ENCODE results near the gene IGF2BP3. TPM values are rescaled to one million over a fixed set of nuclear protein-coding genes. Genes with fewer than 3 reads are reported as not detected.
"Not testable (repeated sequence)": the region's sequence is repeated elsewhere in the genome, so short reads cannot be mapped to it uniquely, and the experiment has no call there.

IGF2BP3 gene
- total RNA-seq (1.5 and 4.3 TPM in 2 replicates), polyA plus RNA-seq (11.2 and 21.6 TPM in 2 replicates), polyA minus RNA-seq (ENCODE audit: low replicate concordance) (7.8 and 23.9 TPM in 2 replicates)
- polyA plus RNA-seq (2012) = 5.8 and 11.6 TPM in 2 replicates

DNA sequence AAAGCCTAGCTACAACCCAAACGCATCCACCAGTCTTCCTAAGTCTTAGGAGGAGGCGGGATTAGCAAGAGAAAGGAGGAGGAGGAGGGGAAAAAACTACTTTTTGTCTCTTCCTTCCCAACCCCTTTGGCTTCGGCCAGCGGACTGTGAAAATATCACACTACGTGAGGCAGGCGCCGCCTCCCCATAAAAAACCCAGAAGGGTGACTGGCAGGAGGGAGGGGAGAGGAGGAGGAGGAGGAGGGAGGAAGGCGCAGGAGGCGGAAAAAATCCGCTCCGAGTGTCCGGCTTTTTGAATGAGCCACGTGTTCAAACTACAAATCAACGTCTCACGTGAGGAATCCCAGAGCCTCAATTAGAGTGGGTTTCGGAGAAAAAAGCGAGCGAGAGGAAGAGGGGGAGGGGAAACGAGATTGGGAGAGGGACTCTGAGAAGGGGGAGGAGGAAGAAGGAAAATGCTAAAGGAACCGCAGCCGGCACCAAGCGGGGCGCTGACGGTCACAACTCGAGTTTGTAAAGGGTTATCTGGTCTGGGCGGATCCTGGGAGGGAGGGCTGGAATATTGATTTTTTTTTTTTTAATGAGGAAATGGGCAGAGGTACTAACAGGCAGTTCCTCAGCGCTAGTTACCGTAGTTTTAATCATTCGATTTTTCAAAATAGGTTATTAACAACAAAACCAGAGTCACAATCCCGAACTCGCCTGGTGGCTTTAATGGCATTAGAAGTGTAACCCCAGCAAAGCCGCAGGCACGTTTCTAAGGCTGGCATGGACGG lies at the start of gene IGF2BP3:
TSS of gene IGF2BP3 (minus strand) at position 162 of the 776 bp plus-strand sequence. CDS start 381 bp downstream, outside the sequence.
- Histone ChIP-seq H3K9ac (ENCODE audit: insufficient read depth, low read length) (peak within 1 kb of the TSS; percentile 64), H3K4me1 (ENCODE audit: control insufficient read depth, extremely low read depth, insufficient read depth, low read length) (peaks cover 2% of the 10 kb centered on the region)
- TF ChIP-seq, protein P1, sequence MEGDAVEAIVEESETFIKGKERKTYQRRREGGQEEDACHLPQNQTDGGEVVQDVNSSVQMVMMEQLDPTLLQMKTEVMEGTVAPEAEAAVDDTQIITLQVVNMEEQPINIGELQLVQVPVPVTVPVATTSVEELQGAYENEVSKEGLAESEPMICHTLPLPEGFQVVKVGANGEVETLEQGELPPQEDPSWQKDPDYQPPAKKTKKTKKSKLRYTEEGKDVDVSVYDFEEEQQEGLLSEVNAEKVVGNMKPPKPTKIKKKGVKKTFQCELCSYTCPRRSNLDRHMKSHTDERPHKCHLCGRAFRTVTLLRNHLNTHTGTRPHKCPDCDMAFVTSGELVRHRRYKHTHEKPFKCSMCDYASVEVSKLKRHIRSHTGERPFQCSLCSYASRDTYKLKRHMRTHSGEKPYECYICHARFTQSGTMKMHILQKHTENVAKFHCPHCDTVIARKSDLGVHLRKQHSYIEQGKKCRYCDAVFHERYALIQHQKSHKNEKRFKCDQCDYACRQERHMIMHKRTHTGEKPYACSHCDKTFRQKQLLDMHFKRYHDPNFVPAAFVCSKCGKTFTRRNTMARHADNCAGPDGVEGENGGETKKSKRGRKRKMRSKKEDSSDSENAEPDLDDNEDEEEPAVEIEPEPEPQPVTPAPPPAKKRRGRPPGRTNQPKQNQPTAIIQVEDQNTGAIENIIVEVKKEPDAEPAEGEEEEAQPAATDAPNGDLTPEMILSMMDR (conservative IDR thresholded peaks at IDR 0.05 in 1 of 2, IDR thresholded peaks at IDR 0.05 in 1 of 2; ENCODE audit: low read depth in 1 of 2, low read length in 2 of 2) = no peak
- TF ChIP-seq EZH2 (IDR thresholded peaks at IDR 0.05; ENCODE audit: low read length, missing control alignments) = peak; percentile 65

DNA sequence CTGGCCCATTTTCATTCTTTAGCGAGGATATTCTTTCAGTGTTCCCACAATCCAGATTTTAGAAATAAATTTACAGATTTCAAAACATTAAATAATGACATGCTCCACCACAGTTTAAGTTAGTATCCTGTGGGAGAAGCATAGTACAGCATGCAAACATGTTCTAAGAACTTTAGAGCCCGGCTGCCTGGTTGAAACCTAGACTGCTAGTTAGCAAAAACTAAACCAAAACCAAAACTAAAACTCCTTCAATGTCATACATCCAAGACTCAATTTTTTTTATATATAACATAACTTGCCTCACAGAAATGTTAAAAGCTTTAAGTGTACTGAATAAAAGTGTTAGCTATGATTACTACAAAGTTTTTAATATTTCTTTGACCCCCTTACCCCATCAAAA lies 44.5 kb upstream of the IGF2BP3 start:
- Histone ChIP-seq H3K9me3 (ENCODE audit: control insufficient read depth, insufficient read depth, low read depth, low read length) (no peaks in the 10 kb centered on the region), H2AFZ (ENCODE audit: low read length) (no peak overlapping the region), H3K4me3 (replicated peaks in 1 of 4; ENCODE audit: control extremely low read depth in 1 of 4, insufficient read depth in 1 of 4, low read depth in 3 of 4, low read length in 4 of 4) (no peak overlapping the region), H3K4me2 (ENCODE audit: extremely low read depth, insufficient read depth, low read length) (no peak overlapping the region), H3K27me3 (ENCODE audit: control insufficient read depth, insufficient read depth, low read length) (no peaks in the 10 kb centered on the region), H3K4me1 (ENCODE audit: control insufficient read depth, extremely low read depth, insufficient read depth, low read length) (no peaks in the 10 kb centered on the region), H3K36me3 (ENCODE audit: control insufficient read depth, insufficient read depth, low read length) (peaks cover 17% of the 10 kb centered on the region), H3K27ac (ENCODE audit: insufficient read depth, low read length) (no peak overlapping the region), H3K9ac (ENCODE audit: insufficient read depth, low read length) (no peak overlapping the region), H3K79me2 (ENCODE audit: control insufficient read depth, insufficient read depth, low read length) (peaks cover 22% of the 10 kb centered on the region), H4K20me1 (ENCODE audit: control insufficient read depth, extremely low read depth, insufficient read depth, low read length) (no peaks in the 10 kb centered on the region)
- DNase-seq (ENCODE audit: low read depth in 2 of 2) = no peak
- TF ChIP-seq, protein P1 (conservative IDR thresholded peaks at IDR 0.05 in 1 of 2, IDR thresholded peaks at IDR 0.05 in 1 of 2; ENCODE audit: low read depth in 1 of 2, low read length in 2 of 2) = no peak
- TF ChIP-seq EZH2 (IDR thresholded peaks at IDR 0.05; ENCODE audit: low read length, missing control alignments) = no peak

More for the DNA sequence above, at the start of gene IGF2BP3:
- H2AFZ ChIP-seq (ENCODE audit: low read length) = peak within 1 kb of the TSS; percentile 38
- peak within 1 kb of the TSS; percentile 65 for H3K27ac ChIP-seq (ENCODE audit: insufficient read depth, low read length)
- peak within 1 kb of the TSS; percentile 53 to 80 (median 56) for H3K4me3 ChIP-seq (replicated peaks in 1 of 4; ENCODE audit: control extremely low read depth in 1 of 4, insufficient read depth in 1 of 4, low read depth in 3 of 4, low read length in 4 of 4)
- peak within 1 kb of the TSS; percentile 85 for H3K4me2 ChIP-seq (ENCODE audit: extremely low read depth, insufficient read depth, low read length)
- H4K20me1 ChIP-seq (ENCODE audit: control insufficient read depth, extremely low read depth, insufficient read depth, low read length) = no peaks in the 10 kb centered on the region
- no peaks in the 10 kb centered on the region for H3K36me3 ChIP-seq (ENCODE audit: control insufficient read depth, insufficient read depth, low read length)
- peak; percentile 95 to 98 for DNase-seq (ENCODE audit: low read depth in 2 of 2)
- peaks cover 10% of the 10 kb centered on the region for H3K79me2 ChIP-seq (ENCODE audit: control insufficient read depth, insufficient read depth, low read length)
- peaks cover 35% of the 10 kb centered on the region for H3K27me3 ChIP-seq (ENCODE audit: control insufficient read depth, insufficient read depth, low read length)
- no peaks in the 10 kb centered on the region for H3K9me3 ChIP-seq (ENCODE audit: control insufficient read depth, insufficient read depth, low read depth, low read length)

DNA sequence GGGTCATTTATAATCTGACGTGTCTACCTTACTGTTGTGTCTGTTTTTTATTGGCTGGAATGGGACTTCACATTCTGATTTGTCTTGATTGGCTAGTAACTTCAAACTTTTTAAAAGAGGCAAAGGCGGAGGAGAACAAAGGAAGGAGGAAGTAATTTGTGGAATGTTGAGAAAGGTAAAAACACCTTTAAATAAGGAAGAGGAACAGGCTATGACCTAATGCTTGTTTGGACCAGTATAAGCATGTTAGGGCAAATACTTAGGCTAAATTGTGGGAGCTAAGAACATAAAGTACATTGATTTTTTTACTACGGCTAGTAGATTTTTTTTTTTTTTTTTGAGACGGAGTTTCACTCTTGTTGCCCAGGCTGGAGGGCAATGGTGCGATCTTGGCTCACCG lies 43.5 kb upstream of the IGF2BP3 start:
- not testable (repeated sequence) for H3K4me1 ChIP-seq (ENCODE audit: control insufficient read depth, extremely low read depth, insufficient read depth, low read length); H3K4me3 ChIP-seq (replicated peaks in 1 of 4; ENCODE audit: control extremely low read depth in 1 of 4, insufficient read depth in 1 of 4, low read depth in 3 of 4, low read length in 4 of 4); H4K20me1 ChIP-seq (ENCODE audit: control insufficient read depth, extremely low read depth, insufficient read depth, low read length); H3K4me2 ChIP-seq (ENCODE audit: extremely low read depth, insufficient read depth, low read length); H3K27me3 ChIP-seq (ENCODE audit: control insufficient read depth, insufficient read depth, low read length); H3K9me3 ChIP-seq (ENCODE audit: control insufficient read depth, insufficient read depth, low read depth, low read length); H2AFZ ChIP-seq (ENCODE audit: low read length); H3K9ac ChIP-seq (ENCODE audit: insufficient read depth, low read length); DNase-seq (ENCODE audit: low read depth in 2 of 2); H3K27ac ChIP-seq (ENCODE audit: insufficient read depth, low read length)
- peaks cover 15% of the 10 kb centered on the region for H3K79me2 ChIP-seq (ENCODE audit: control insufficient read depth, insufficient read depth, low read length)
- H3K36me3 ChIP-seq (ENCODE audit: control insufficient read depth, insufficient read depth, low read length) = peaks cover 17% of the 10 kb centered on the region
